ENCODE measurements around the gene ELP1. TPM values are rescaled to one million over a fixed set of nuclear protein-coding genes. Genes with fewer than 3 reads are reported as not detected.
A peak's percentile ranks its signal among the peaks of the same experiment; 100 is the strongest.

The ELP1 gene
- polyA plus RNA-seq, 2 of the 4 experiments (the other 2 are of a cell fraction): 25.4 to 35.8 TPM

DNA sequence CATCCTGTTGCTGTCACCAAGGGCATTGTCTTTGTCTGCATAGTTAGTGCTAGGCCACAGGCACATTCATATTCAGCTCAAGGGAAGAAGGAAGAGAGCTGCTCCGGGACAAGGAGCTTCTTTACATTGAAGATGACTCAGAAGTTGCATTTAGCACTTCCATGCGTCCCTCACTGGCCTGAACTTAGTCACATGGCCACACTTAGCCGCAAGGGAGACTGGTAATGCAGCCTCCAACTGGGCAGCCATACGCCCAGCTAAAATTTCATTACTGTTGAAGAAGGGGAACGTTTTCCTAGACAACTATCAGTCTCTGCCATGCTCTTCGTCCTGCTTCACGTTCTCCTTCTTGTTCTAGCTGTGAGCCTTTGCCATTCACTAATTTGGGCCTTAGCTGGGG is 98.1 kb downstream of the ELP1 start:
- ChIA-PET POLR2A (no interaction called here), CTCF (interaction anchor here (0.8 to 1.0 kb wide), 2 partner anchors 115 to 1414 kb away, joined by 3 read pairs; no protein-coding TSS in a partner anchor)
- Histone ChIP-seq H3K4me2 (no peak overlapping the region), H3K9me3 (no peaks in the 10 kb centered on the region), H3K4me3 (no peak overlapping the region), H3K27ac (no peak overlapping the region), H3K4me1 (no peaks in the 10 kb centered on the region)
- ATAC-seq (peak in 1 of 2 experiments; percentile 31; a peak in 1 of 6 replicates), FAIRE-seq (no peak), DNase-seq (ENCODE audit: low read depth in 1 of 2, low spot score in 1 of 2) (no peak)
- WGBS (ENCODE audit: missing lambda C conversion rate): 51% methylated on average over 7 of the region's 7 CpGs
- TF ChIP-seq ESRRA (IDR thresholded peaks at IDR 0.05; ENCODE audit: borderline replicate concordance, low read length): no peak

DNA sequence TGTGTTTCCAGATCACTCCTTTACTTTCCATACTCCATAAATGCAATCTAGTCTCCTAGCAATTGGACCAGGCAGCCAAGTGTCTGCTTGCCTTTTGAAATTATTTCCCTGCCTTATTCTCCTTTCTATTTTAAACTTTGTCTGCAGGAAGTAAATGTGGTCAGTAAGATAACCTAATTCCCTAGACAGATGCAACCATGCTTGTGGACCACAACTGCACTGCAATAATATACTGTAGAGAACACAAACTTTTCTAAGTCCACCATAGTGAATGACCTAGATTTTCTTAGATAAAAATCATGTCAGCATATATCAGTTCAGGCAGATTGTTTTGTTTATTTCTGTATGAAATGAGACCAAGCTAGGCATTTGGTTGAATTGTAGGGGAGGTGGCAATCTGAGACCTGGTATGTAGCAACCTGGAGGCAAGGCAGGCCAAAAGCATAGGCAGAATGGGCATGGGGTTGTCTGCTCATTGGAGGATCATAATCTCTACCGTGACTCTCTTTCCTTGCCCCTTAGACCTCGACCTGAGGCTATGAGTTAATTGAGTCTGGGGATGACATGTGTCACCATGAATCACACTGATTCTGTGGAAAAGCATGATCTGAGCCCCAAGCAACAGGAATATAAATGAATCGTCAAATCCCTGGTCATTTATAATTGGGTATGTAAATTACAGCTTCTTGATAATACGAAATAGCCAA is 98.8 kb downstream of the ELP1 start:
- no peaks in the 10 kb centered on the region for H3K4me1 ChIP-seq
- TF ChIP-seq FOSL2 (IDR thresholded peaks at IDR 0.05): no peak
- no peak for TF ChIP-seq FOSL2 (CRISPR knock-in tag; IDR thresholded peaks at IDR 0.05)
- no peak for TF ChIP-seq RARB (CRISPR knock-in tag; IDR thresholded peaks at IDR 0.05)
- TF ChIP-seq EHF (CRISPR knock-in tag; IDR thresholded peaks at IDR 0.05): no peak
- no peak for TF ChIP-seq HEYL (CRISPR knock-in tag; IDR thresholded peaks at IDR 0.05)
- TF ChIP-seq RNF2 (IDR thresholded peaks at IDR 0.05; ENCODE audit: borderline replicate concordance, low read depth): no peak
- TF ChIP-seq NPAS2 (CRISPR knock-in tag; IDR thresholded peaks at IDR 0.05; ENCODE audit: borderline replicate concordance): no peak
- TF ChIP-seq ESRRA (IDR thresholded peaks at IDR 0.05; ENCODE audit: borderline replicate concordance, low read length): no peak
- TF ChIP-seq CEBPB (IDR thresholded peaks at IDR 0.05): no peak
- no peak for TF ChIP-seq CHD4 (IDR thresholded peaks at IDR 0.05; ENCODE audit: borderline replicate concordance)
- no peak for TF ChIP-seq RCOR1 (IDR thresholded peaks at IDR 0.05; ENCODE audit: low read depth, low read length)
- no peak for TF ChIP-seq HDAC2 (IDR thresholded peaks at IDR 0.05)
- no peak for TF ChIP-seq MAFK (IDR thresholded peaks at IDR 0.05; ENCODE audit: partially characterized antibody)
- DNase-seq (ENCODE audit: low read depth in 1 of 2, low spot score in 1 of 2) (no peak), FAIRE-seq (no peak), ATAC-seq (no peak)
- ChIA-PET CTCF (interaction anchor here (0.8 to 1.0 kb wide), 2 partner anchors 114 to 1413 kb away, joined by 3 read pairs; no protein-coding TSS in a partner anchor), POLR2A (no interaction called here)
- WGBS (ENCODE audit: missing lambda C conversion rate): 49% methylated on average over 4 of the region's 4 CpGs
- no peak overlapping the region for H3K4me3 ChIP-seq
- H3K9me3 ChIP-seq: no peaks in the 10 kb centered on the region
- H3K4me2 ChIP-seq: no peak overlapping the region
- no peak overlapping the region for H3K27ac ChIP-seq

GRCh38 chr9:108832179-108832500 is 101.8 kb downstream of the ELP1 start:
- Histone ChIP-seq H3K27ac (no peak overlapping the region), H3K9me3 (no peaks in the 10 kb centered on the region), H3K4me1 (no peaks in the 10 kb centered on the region), H3K4me2 (no peak overlapping the region), H3K4me3 (no peak overlapping the region)
- ChIA-PET POLR2A (no interaction called here), CTCF (interaction anchor here (1.1 to 1.6 kb wide), 2 partner anchors 70 to 110 kb away, joined by 3 read pairs; no protein-coding TSS in a partner anchor)
- ATAC-seq: no peak
- no peak for DNase-seq (ENCODE audit: low read depth in 1 of 2, low spot score in 1 of 2)
- no peak for TF ChIP-seq ESRRA (IDR thresholded peaks at IDR 0.05; ENCODE audit: borderline replicate concordance, low read length)
- TF ChIP-seq TFCP2L1 (CRISPR knock-in tag; IDR thresholded peaks at IDR 0.05): no peak
- no peak for TF ChIP-seq ZSCAN20 (CRISPR knock-in tag; IDR thresholded peaks at IDR 0.05)
- TF ChIP-seq JUN (IDR thresholded peaks at IDR 0.05): no peak
- FAIRE-seq: no peak
- 76% methylated on average over 3 of the region's 3 CpGs for WGBS (ENCODE audit: missing lambda C conversion rate)

- FAIRE-seq: no peak
- Histone ChIP-seq H3K4me2 (no peak overlapping the region), H3K4me1 (no peaks in the 10 kb centered on the region), H3K9me3 (no peaks in the 10 kb centered on the region), H3K4me3 (no peak overlapping the region), H3K27ac (no peak overlapping the region)
- no peak for DNase-seq (ENCODE audit: low read depth in 1 of 2, low spot score in 1 of 2)
- POLR2A ChIA-PET: no interaction called here
- TF ChIP-seq EHMT2 (IDR thresholded peaks at IDR 0.05; ENCODE audit: low read depth): no peak
- TF ChIP-seq CBX8 (IDR thresholded peaks at IDR 0.05): no peak
- no peak for TF ChIP-seq ZFP36 (IDR thresholded peaks at IDR 0.05; ENCODE audit: borderline replicate concordance, partially characterized antibody)
- CTCF ChIA-PET: interaction anchor here (0.9 to 1.6 kb wide), 3 partner anchors 69 to 1407 kb away, joined by 3 to 4 read pairs (median 3); no protein-coding TSS in a partner anchor
- 92% methylated on average over 1 of the region's 1 CpG for WGBS (ENCODE audit: missing lambda C conversion rate)
- no peak for ATAC-seq
Measured at GRCh38 chr9:108831496-108832178, 102.3 kb downstream of the ELP1 start.
